ENCODE measurements around the gene CLDN6. TPM values are rescaled to one million over a fixed set of nuclear protein-coding genes. Genes with fewer than 3 reads are reported as not detected.
"Not testable (repeated sequence)": the region's sequence is repeated elsewhere in the genome, so short reads cannot be mapped to it uniquely, and the experiment has no call there.

The CLDN6 gene
- total and polyA plus RNA-seq, 2 experiments from 2014 or later: 148 to 344 TPM

GRCh38 chr16:3057181-3058138 lies 39.5 kb upstream of the CLDN6 start:
- no peaks in the 10 kb centered on the region for H3K9me3 ChIP-seq (ENCODE audit: low read depth)
- H3K36me3 ChIP-seq: no peaks in the 10 kb centered on the region
- peaks cover 2% of the 10 kb centered on the region for H3K27me3 ChIP-seq
- no peaks in the 10 kb centered on the region for H3K4me1 ChIP-seq (ENCODE audit: low read depth)
- DNase-seq (ENCODE audit: low read depth in 1 of 2, low spot score in 1 of 2): no peak
- no peak overlapping the region for H3K4me3 ChIP-seq
- TF ChIP-seq, protein P1, sequence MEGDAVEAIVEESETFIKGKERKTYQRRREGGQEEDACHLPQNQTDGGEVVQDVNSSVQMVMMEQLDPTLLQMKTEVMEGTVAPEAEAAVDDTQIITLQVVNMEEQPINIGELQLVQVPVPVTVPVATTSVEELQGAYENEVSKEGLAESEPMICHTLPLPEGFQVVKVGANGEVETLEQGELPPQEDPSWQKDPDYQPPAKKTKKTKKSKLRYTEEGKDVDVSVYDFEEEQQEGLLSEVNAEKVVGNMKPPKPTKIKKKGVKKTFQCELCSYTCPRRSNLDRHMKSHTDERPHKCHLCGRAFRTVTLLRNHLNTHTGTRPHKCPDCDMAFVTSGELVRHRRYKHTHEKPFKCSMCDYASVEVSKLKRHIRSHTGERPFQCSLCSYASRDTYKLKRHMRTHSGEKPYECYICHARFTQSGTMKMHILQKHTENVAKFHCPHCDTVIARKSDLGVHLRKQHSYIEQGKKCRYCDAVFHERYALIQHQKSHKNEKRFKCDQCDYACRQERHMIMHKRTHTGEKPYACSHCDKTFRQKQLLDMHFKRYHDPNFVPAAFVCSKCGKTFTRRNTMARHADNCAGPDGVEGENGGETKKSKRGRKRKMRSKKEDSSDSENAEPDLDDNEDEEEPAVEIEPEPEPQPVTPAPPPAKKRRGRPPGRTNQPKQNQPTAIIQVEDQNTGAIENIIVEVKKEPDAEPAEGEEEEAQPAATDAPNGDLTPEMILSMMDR (IDR thresholded peaks at IDR 0.05; ENCODE audit: low read depth, low read length): no peak
- H3K27ac ChIP-seq: no peak overlapping the region

DNA sequence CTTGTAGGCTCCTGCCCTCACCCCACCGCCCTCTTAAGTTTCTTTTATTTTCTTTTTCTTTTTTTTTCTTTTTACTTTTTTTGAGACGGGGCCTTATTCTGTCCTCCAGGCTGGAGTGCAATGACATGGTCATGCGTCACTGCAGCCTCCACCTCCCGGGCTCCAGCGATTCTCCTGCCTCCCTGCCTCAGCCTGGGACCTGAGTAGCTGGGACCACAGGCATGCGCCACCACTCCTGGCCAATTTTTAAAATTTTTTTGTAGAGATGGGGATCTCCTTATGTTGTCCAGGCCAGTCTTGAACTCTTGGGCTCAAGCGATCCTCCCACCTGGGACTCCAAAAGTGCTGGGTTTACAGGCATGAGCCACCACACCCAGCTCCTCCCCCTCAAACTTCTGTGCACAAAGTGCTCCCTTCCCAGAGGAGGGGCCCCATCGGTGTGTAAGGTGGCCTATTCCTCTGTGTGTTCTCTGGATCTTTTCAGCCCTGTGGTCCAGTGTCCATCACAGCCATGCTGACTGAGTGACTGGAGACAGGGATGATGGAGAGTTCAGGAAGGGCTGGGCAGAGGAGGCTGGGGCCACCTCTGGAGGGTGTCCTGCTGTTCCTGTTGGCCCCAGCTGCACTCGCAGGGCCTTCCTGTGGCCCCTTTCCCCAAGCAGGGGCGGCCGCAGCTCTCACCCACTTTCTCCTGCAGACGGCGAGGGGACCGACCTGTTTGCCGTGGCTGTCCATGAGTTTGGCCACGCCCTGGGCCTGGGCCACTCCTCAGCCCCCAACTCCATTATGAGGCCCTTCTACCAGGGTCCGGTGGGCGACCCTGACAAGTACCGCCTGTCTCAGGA lies 38.6 kb upstream of the CLDN6 start:
- H3K36me3 ChIP-seq: no peaks in the 10 kb centered on the region
- TF ChIP-seq, protein P1 (IDR thresholded peaks at IDR 0.05; ENCODE audit: low read depth, low read length): no peak
- no peak overlapping the region for H3K4me3 ChIP-seq
- DNase-seq (ENCODE audit: low read depth in 1 of 2, low spot score in 1 of 2): no peak
- H3K4me1 ChIP-seq (ENCODE audit: low read depth): no peaks in the 10 kb centered on the region
- H3K27me3 ChIP-seq: peaks cover 2% of the 10 kb centered on the region
- H3K27ac ChIP-seq: no peak overlapping the region
- no peaks in the 10 kb centered on the region for H3K9me3 ChIP-seq (ENCODE audit: low read depth)

- DNase-seq (ENCODE audit: low read depth in 1 of 2, low spot score in 1 of 2); H3K4me1 ChIP-seq (ENCODE audit: low read depth): not testable (repeated sequence)
Observed at GRCh38 chr16:3055734-3056115, 37.7 kb upstream of the CLDN6 start.

GRCh38 chr16:3054965-3055733 lies 37.2 kb upstream of the CLDN6 start:
- no peak for DNase-seq (ENCODE audit: low read depth in 1 of 2, low spot score in 1 of 2)
- no peak overlapping the region for H3K4me3 ChIP-seq
- TF ChIP-seq, protein P1 (IDR thresholded peaks at IDR 0.05; ENCODE audit: low read depth, low read length): no peak
- H3K27ac ChIP-seq: no peak overlapping the region
- H3K27me3 ChIP-seq: peaks cover 2% of the 10 kb centered on the region
- no peaks in the 10 kb centered on the region for H3K9me3 ChIP-seq (ENCODE audit: low read depth)
- H3K4me1 ChIP-seq (ENCODE audit: low read depth): no peaks in the 10 kb centered on the region
- H3K36me3 ChIP-seq: no peaks in the 10 kb centered on the region

More at GRCh38 chr16:3055734-3056115, 37.7 kb upstream of the CLDN6 start:
- not testable (repeated sequence) for H3K9me3 ChIP-seq (ENCODE audit: low read depth); H3K27me3 ChIP-seq; H3K36me3 ChIP-seq; H3K27ac ChIP-seq; H3K4me3 ChIP-seq

- not testable (repeated sequence) for H3K36me3 ChIP-seq; H3K27ac ChIP-seq; DNase-seq (ENCODE audit: low read depth in 1 of 2, low spot score in 1 of 2); H3K9me3 ChIP-seq (ENCODE audit: low read depth); H3K4me3 ChIP-seq; H3K4me1 ChIP-seq (ENCODE audit: low read depth)
- H3K27me3 ChIP-seq: peaks cover 16% of the 10 kb centered on the region
Observed at GRCh38 chr16:3053330-3053710, 35.3 kb upstream of the CLDN6 start.

DNA sequence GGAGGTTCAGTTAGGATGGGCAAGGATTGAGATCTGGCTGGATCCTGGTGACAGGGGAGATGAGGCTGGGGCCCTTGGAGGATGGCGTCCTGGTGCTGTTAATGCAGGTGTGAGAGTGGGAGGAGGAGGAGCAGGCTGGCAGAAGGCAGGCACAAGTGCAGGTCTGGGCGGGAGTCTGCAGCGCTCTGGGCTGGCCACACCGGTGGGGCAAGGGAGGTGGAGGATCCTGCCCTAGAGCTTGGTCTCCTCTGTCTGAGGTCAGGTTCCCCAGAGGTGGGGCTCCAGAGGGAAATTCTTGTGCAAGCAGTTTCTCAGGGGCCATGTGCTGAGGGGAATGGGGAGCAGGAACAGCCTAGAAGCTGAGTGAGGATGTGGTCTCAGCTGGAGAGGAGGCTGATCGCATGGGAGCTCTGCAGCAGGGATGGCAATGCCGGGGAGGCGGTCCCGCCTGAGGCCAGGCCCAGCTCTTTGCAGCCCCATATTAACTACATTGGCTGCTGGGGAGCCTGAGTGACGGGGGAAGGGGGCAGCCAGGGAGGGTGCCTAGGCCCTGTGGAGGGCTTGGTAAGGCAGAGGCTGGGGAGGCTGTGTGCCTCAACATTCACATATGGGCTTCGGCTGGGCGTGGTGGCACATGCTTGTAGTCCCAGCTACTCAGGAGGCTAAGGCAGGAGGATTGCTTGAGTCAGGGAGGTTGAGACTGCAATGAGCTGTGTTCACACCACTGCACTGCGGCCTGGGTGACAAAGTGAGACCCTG lies 34.8 kb upstream of the CLDN6 start:
- not testable (repeated sequence) for H3K36me3 ChIP-seq

More for the DNA sequence above, 34.8 kb upstream of the CLDN6 start:
- H3K4me1 ChIP-seq (ENCODE audit: low read depth); DNase-seq (ENCODE audit: low read depth in 1 of 2, low spot score in 1 of 2); H3K4me3 ChIP-seq; H3K27ac ChIP-seq; H3K9me3 ChIP-seq (ENCODE audit: low read depth): not testable (repeated sequence)
- peaks cover 22% of the 10 kb centered on the region for H3K27me3 ChIP-seq

Measured in cardiac muscle cell (in vitro differentiated cells and primary cell).